ENCODE results near the gene PREPL.

DNA sequence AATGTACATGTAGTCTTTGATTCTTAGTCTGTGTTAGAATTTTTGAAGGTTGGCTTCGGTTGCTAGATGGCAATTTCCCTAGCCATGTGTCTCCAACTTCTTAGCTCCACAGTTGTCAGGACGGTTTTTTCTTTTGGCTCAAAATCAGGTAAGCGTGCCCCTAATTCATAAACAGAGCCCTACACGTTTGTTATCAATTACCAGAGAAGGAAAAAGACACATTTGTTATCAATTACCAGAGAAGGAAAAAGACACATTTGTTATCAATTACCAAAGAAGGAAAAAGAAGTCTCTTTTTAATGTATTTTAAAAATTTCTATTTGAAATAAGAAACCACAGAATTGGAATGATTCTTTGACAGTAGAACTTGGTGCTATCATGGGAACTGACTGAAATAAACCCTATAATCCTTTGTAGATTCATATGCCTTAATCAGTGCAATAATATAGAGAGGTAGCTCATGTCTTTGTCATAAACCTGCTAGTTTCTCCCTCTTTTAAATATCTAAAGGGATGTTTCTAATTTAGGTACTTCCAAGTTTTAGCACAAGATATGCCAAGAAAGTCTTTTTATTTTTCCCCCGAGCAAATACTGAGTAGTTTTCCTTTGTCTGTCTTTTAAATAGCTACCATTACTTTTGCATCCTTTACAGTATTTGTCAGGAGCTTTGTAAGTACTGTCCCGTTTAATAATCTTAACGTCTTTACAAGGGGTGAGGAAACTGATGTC is 36.3 kb upstream of the PREPL start:
- TF ChIP-seq POLR2A (IDR thresholded peaks at IDR 0.05; ENCODE audit: low read length) = no peak
- no peak for TF ChIP-seq GATA1 (IDR thresholded peaks at IDR 0.05; ENCODE audit: low read depth, low read length)

All from erythroblast (primary cell).